Cardiac muscle cell (in vitro differentiated cells and primary cell): ENCODE results near the gene BICD1. TPM values are rescaled to one million over a fixed set of nuclear protein-coding genes. Genes with fewer than 3 reads are reported as not detected.

Experiments used
- DNase-seq, 2 donors: peaks; one replicate each; pipeline versions ENCODE4 v3.0.0 to v3.0.0-alpha.2; 2010 to 2017; ENCODE audit warnings: low read depth in 1 of 2, low spot score in 1 of 2
- H3K27ac ChIP-seq: fragments of 200-600 bp; sonication (generic); 2 replicates; pipeline ENCODE4 v1.5.1; 2016
- H3K27me3 ChIP-seq: fragments of 200-600 bp; sonication (generic); 2 replicates; pipeline ENCODE4 v1.6.0; 2016; ENCODE audit warnings: control low read depth
- H3K36me3 ChIP-seq: fragments of 200-600 bp; sonication (generic); 2 replicates; pipeline ENCODE4 v1.5.1; 2016; ENCODE audit warnings: control low read depth
- H3K4me1 ChIP-seq: fragments of 200-600 bp; sonication (generic); 2 replicates; pipeline ENCODE4 v1.8.1; 2017; ENCODE audit warnings: low read depth, mild to moderate bottlenecking, mixed run types
- H3K4me3 ChIP-seq: fragments of 200-600 bp; sonication (generic); 2 replicates; pipeline ENCODE4 v1.5.1; 2016; ENCODE audit warnings: mild to moderate bottlenecking
- H3K9me3 ChIP-seq: fragments of 200-600 bp; sonication (generic); 2 replicates; pipeline ENCODE4 v1.5.1; 2017; ENCODE audit warnings: low read depth, mild to moderate bottlenecking, control low read depth
- CTCF ChIP-seq: IDR thresholded peaks from 2 replicates; pipeline ENCODE4 v1.5.1; 2012; ENCODE audit warnings: low read depth, mild to moderate bottlenecking, low read length
- polyA plus RNA-seq: library from polyadenylated mRNA; unstranded; fragments of >200 nt; fragmentation: Nextera tagmentation; extraction: Ambion mirVana; gene quantifications from 2 replicates; pipeline ENCODE4 v1.2.1, GENCODE V29; 2016
- total RNA-seq: library from RNA; depleted of rRNA; stranded (reverse); fragments of >200 nt; gene quantifications from 2 replicates; pipeline ENCODE4 v1.2.3, GENCODE V29; 2016

BICD1 gene
- total and polyA plus RNA-seq, 2 experiments from 2014 or later = 13.3 to 16.6 TPM

DNA sequence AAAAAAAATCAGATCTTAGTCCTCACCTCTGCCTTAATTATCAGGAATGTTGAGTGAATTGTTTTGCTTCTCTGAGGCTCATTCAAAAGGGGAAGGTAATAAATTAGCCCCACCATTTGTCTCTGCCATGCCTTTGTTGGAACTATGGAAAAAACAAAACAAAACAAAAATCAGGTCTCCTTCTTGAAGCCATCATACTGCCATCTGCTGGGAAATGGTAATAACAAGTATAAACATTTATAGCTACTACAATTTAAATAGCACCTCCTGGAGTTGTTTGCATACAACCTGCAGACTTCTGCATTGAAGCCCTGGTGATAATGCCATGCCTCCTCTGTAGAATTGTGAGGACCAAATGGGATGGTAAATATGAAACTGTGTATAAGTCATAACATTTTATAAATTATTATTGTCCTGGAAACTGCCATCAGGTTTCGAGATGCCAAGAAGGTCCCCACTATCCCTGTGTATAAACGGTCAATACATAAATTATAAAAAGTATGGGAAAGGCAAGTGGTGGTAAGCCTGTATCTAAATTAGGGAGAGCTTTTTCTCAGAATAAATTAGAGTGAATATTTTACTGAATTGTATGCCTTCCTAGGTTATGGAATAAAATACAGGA is 205.5 kb downstream of the BICD1 start:
- H3K4me1 ChIP-seq = peaks cover 15% of the 10 kb centered on the region
- peak; percentile 54 for TF ChIP-seq CTCF
- peak overlapping the region; percentile 32 for H3K27ac ChIP-seq

DNA sequence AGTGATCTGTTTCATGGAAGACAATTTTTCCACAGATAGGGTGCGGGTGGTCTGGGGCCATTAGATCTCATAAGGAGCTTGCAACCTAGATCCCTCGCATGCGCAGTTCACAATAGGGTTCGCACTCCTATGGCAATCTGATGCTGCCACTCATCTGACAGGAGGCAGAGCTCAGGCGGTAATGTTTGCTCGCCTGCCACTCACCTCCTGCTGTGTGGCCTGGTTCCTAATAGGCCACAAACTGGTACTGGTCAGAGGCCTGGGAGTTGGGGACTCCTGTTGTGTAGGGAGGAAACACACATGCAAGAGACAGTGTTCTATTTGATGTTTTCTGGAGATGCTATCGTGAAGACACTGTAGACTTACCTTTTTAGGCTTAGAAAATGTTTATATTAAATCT is 215.7 kb downstream of the BICD1 start:
- no peaks in the 10 kb centered on the region for H3K9me3 ChIP-seq

More for the DNA sequence above, 205.5 kb downstream of the BICD1 start:
- no peaks in the 10 kb centered on the region for H3K27me3 ChIP-seq
- H3K36me3 ChIP-seq = no peaks in the 10 kb centered on the region
- no peak overlapping the region for H3K4me3 ChIP-seq
- no peaks in the 10 kb centered on the region for H3K9me3 ChIP-seq
- DNase-seq = peak; percentile 59 to 84

DNA sequence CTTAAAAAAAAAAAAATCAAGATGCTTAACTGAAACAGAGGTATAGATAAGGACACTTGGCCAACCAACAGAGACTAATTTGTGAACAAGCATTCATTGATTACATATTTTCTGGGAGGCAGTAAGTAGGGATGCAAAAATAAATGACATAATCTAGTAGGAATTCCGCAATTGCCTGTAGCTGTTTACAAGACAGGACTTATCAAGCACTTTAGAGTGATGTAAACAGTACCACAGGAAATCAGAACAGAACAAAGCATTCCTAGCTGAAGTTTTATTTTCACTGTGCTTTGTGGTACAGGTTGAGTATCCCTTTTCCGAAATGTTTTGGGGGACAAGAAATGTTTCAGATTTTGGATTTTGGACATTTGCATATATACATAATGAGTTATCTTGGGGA is 224.5 kb downstream of the BICD1 start:
- Histone ChIP-seq H3K9me3 (no peaks in the 10 kb centered on the region), H3K27ac (no peak overlapping the region), H3K4me1 (no peaks in the 10 kb centered on the region), H3K4me3 (no peak overlapping the region), H3K27me3 (no peaks in the 10 kb centered on the region), H3K36me3 (no peaks in the 10 kb centered on the region)
- DNase-seq = peak in 1 of 2 donors; percentile 15
- no peak for TF ChIP-seq CTCF

More for the DNA sequence above, 215.7 kb downstream of the BICD1 start:
- Histone ChIP-seq H3K27ac (no peak overlapping the region), H3K4me3 (no peak overlapping the region), H3K36me3 (no peaks in the 10 kb centered on the region), H3K27me3 (no peaks in the 10 kb centered on the region), H3K4me1 (no peaks in the 10 kb centered on the region)
- TF ChIP-seq CTCF = no peak
- DNase-seq = no peak

DNA sequence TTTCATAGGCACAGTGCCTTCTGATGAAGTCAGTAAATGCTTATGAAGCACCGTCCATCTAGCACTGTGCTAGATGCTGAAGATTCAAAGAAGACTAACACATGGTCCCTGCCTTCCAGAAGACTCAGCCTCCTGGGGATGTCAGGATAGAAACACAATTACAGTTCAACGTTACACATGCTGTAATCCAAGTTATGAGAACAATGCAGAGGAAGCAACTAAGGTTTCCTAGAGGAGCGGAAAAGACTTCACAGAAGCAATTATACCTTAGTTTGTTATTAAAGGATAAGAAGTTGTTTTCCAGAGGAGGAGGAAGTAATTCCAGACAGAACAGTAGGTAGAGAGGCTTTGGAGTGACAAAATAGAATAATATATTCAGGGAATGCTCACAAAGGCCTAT is 225.8 kb downstream of the BICD1 start:
- Histone ChIP-seq H3K9me3 (no peaks in the 10 kb centered on the region), H3K27me3 (no peaks in the 10 kb centered on the region), H3K36me3 (no peaks in the 10 kb centered on the region), H3K4me1 (no peaks in the 10 kb centered on the region), H3K27ac (no peak overlapping the region), H3K4me3 (no peak overlapping the region)
- peak in 1 of 2 donors; percentile 3 for DNase-seq
- TF ChIP-seq CTCF = no peak

GRCh38 chr12:32334371-32334777 is 227.7 kb downstream of the BICD1 start:
- DNase-seq = no peak
- Histone ChIP-seq H3K36me3 (peaks cover 4% of the 10 kb centered on the region), H3K9me3 (no peaks in the 10 kb centered on the region), H3K4me1 (no peaks in the 10 kb centered on the region), H3K27ac (no peak overlapping the region), H3K4me3 (no peak overlapping the region), H3K27me3 (no peaks in the 10 kb centered on the region)
- TF ChIP-seq CTCF = no peak
